ENCODE data around the gene FAM177A1.
"Not testable (repeated sequence)": the region's sequence is repeated elsewhere in the genome, so short reads cannot be mapped to it uniquely, and the experiment has no call there.

FAM177A1 gene

DNA sequence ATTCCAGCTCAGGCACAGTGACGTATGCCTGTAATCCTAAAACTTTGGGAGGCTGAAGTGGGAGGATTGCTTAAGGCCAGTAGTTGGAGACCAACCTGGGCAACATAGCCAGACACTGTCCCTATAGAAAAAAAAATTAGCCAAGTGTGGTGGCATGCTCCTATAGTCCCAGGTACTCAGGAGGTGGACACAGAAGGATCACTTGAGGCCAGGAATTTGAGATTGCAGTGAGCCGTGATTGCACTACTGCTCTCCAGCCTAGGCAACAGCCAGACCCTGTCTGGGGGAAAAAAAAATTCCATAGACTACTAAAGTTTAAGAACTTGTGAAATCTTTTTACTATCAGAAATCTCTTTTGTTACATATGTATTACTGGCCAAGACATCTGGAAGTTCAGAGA is 6.6 kb downstream of the FAM177A1 start:
- no peak overlapping the region for H3K4me3 ChIP-seq (ENCODE audit: control insufficient read depth in 1 of 7, extremely low read depth in 1 of 7, insufficient read depth in 4 of 7, low read depth in 2 of 7, low read length in 6 of 7)
- no peak for DNase-seq
- 100% methylated on average over 1 of the region's 2 CpGs for WGBS (ENCODE audit: insufficient coverage)
- CTCF ChIA-PET = interaction anchor here (1.3 kb wide), 1 partner anchor 13 kb away, joined by 3 read pairs; no protein-coding TSS in a partner anchor
- peaks cover 0 to 4% (median 2%) of the 10 kb centered on the region in 4 experiments for H3K4me1 ChIP-seq (ENCODE audit: control extremely low read depth in 1 of 4, control insufficient read depth in 4 of 4, insufficient read depth in 4 of 4, low read length in 3 of 4)
- H3K36me3 ChIP-seq (ENCODE audit: control insufficient read depth in 4 of 4, insufficient read depth in 4 of 4, low read length in 3 of 4) = peaks cover 0 to 23% (median 2%) of the 10 kb centered on the region in 4 experiments
- H3K27ac ChIP-seq (ENCODE audit: insufficient read depth in 1 of 2, low read depth in 1 of 2, low read length in 2 of 2, poor library complexity in 1 of 2, severe bottlenecking in 2 of 2) = no peak overlapping the region
- H3K27me3 ChIP-seq (replicated peaks in 2 of 5; ENCODE audit: control insufficient read depth in 4 of 5, insufficient read depth in 5 of 5, low read length in 4 of 5) = no peaks in the 10 kb centered on the region
- POLR2A ChIA-PET = no interaction called here
- no peaks in the 10 kb centered on the region for H3K9me3 ChIP-seq (ENCODE audit: control extremely low read depth in 1 of 5, control insufficient read depth in 4 of 5, insufficient read depth in 2 of 5, low read depth in 1 of 5, low read length in 4 of 5)

DNA sequence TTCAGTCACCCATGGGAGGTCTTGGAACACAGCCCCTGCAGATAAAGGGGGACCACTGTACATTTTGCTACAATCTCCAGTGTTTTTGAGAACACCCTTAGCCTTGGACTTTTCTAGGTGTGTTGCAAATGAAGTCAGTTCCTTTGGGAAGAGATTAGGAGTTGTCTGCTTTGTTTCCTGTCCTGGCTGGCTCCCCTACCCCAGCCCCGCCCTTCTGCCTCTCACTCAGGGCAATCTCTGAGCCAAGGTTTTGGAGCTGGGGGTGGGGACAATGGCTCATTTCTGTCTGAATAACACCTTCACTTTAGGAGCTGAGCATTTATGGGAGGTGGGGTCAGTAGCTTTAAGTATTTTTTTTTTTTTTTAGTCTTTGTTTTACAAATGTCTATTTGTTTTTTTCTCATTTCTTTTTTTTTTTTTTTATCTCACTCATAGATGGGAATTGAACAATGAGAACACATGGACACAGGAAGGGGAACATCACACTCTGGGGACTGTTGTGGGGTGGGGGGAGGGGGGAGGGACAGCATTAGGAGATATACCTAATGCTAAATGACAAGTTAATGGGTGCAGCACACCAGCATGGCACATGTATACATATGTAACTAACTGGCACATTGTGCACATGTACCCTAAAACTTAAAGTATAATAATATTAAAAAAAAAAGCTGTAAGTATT is 15.2 kb downstream of the FAM177A1 start:
- CTCF ChIA-PET; H3K27ac ChIP-seq (ENCODE audit: insufficient read depth in 1 of 2, low read depth in 1 of 2, low read length in 2 of 2, poor library complexity in 1 of 2, severe bottlenecking in 2 of 2); H3K27me3 ChIP-seq (replicated peaks in 2 of 5; ENCODE audit: control insufficient read depth in 4 of 5, insufficient read depth in 5 of 5, low read length in 4 of 5); H3K4me3 ChIP-seq (ENCODE audit: control insufficient read depth in 1 of 7, extremely low read depth in 1 of 7, insufficient read depth in 4 of 7, low read depth in 2 of 7, low read length in 6 of 7); H3K9me3 ChIP-seq (ENCODE audit: control extremely low read depth in 1 of 5, control insufficient read depth in 4 of 5, insufficient read depth in 2 of 5, low read depth in 1 of 5, low read length in 4 of 5); DNase-seq; H3K4me1 ChIP-seq (ENCODE audit: control extremely low read depth in 1 of 4, control insufficient read depth in 4 of 4, insufficient read depth in 4 of 4, low read length in 3 of 4); POLR2A ChIA-PET: not testable (repeated sequence)
- WGBS (ENCODE audit: insufficient coverage) = no CpG with 5 or more reads among the region's 1 CpG
- H3K36me3 ChIP-seq (ENCODE audit: control insufficient read depth in 4 of 4, insufficient read depth in 4 of 4, low read length in 3 of 4) = peaks cover 7 to 29% (median 11%) of the 10 kb centered on the region in 4 experiments

DNA sequence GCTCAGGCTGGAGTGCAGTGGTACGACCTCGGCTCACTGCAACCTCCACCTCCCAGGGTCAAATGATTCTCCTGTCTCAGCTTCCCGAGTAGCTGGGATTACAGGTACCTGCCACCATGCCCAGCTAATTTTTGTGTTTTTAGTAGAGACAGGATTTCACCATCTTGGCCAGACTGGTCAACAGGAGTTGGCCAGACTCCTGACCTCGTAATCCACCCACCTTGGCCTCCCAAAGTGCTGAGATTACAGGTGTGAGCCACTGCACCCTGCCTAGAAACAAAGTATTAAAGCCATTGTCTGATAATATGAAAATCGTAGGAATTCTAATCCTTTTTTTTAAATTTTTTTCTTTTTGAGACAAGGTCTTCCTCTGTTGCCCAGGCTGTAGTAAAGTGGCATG is 19.7 kb downstream of the FAM177A1 start:
- H3K27me3 ChIP-seq (replicated peaks in 2 of 5; ENCODE audit: control insufficient read depth in 4 of 5, insufficient read depth in 5 of 5, low read length in 4 of 5); H3K9me3 ChIP-seq (ENCODE audit: control extremely low read depth in 1 of 5, control insufficient read depth in 4 of 5, insufficient read depth in 2 of 5, low read depth in 1 of 5, low read length in 4 of 5); DNase-seq; POLR2A ChIA-PET; H3K4me3 ChIP-seq (ENCODE audit: control insufficient read depth in 1 of 7, extremely low read depth in 1 of 7, insufficient read depth in 4 of 7, low read depth in 2 of 7, low read length in 6 of 7); H3K27ac ChIP-seq (ENCODE audit: insufficient read depth in 1 of 2, low read depth in 1 of 2, low read length in 2 of 2, poor library complexity in 1 of 2, severe bottlenecking in 2 of 2); H3K4me1 ChIP-seq (ENCODE audit: control extremely low read depth in 1 of 4, control insufficient read depth in 4 of 4, insufficient read depth in 4 of 4, low read length in 3 of 4): not testable (repeated sequence)
- CTCF ChIA-PET = interaction anchor here (0.9 kb wide), 1 partner anchor 13 kb away, joined by 3 read pairs; no protein-coding TSS in a partner anchor
- WGBS (ENCODE audit: insufficient coverage) = 100% methylated on average over 4 of the region's 5 CpGs
- H3K36me3 ChIP-seq (ENCODE audit: control insufficient read depth in 4 of 4, insufficient read depth in 4 of 4, low read length in 3 of 4) = peaks cover 8 to 27% (median 16%) of the 10 kb centered on the region in 4 experiments

DNA sequence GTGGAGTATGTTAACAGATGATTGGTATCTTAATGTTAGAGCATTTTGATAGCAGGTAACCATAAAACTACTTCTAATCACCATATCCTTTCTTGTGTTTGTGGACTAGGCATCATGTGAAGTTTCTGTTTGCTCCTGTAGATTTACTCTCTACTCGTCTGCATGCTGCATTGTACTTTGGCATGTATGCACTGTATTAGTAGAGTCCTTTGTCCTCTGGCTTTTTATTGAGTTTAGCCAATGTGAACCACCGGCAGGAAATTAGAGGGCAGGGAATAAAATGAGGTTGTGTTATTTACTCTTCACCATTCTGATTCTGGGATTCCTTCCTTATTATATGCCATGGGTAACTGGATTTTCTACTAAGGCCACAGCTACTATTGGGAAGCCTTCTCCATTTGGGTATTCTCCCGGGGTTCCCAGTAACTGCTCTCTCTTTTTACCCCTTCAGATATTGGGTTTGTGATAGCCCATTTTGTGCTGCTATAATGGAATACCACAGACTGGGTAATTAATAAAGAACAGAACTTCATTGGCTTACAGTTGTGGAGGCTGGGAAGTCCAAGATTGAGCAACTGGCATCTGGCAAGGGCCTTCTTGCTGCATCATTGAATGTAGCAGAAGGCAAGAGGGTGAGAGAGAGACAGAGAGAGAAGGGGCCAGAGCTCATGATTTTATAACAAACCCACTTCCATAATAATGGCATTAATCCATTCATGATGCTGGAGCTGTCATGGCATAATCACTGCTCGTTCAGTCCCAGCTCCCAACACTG is 22.4 kb downstream of the FAM177A1 start:
- Histone ChIP-seq H3K4me3 (ENCODE audit: control insufficient read depth in 1 of 7, extremely low read depth in 1 of 7, insufficient read depth in 4 of 7, low read depth in 2 of 7, low read length in 6 of 7) (no peak overlapping the region), H3K27me3 (replicated peaks in 2 of 5; ENCODE audit: control insufficient read depth in 4 of 5, insufficient read depth in 5 of 5, low read length in 4 of 5) (no peaks in the 10 kb centered on the region), H3K9me3 (ENCODE audit: control extremely low read depth in 1 of 5, control insufficient read depth in 4 of 5, insufficient read depth in 2 of 5, low read depth in 1 of 5, low read length in 4 of 5) (peaks cover 0 to 8% (median 0%) of the 10 kb centered on the region in 5 experiments), H3K27ac (ENCODE audit: insufficient read depth in 1 of 2, low read depth in 1 of 2, low read length in 2 of 2, poor library complexity in 1 of 2, severe bottlenecking in 2 of 2) (no peak overlapping the region), H3K36me3 (ENCODE audit: control insufficient read depth in 4 of 4, insufficient read depth in 4 of 4, low read length in 3 of 4) (peaks cover 11 to 36% (median 16%) of the 10 kb centered on the region in 4 experiments), H3K4me1 (ENCODE audit: control extremely low read depth in 1 of 4, control insufficient read depth in 4 of 4, insufficient read depth in 4 of 4, low read length in 3 of 4) (no peaks in the 10 kb centered on the region)
- no peak for DNase-seq
- ChIA-PET CTCF (no interaction called here), POLR2A (interaction anchor here (0.9 kb wide), 1 partner anchor 54 kb away, joined by 3 read pairs; the partner anchor contains the start of genes PPP2R3C and PRORP)
- WGBS (ENCODE audit: insufficient coverage) = 100% methylated on average over 2 of the region's 4 CpGs

DNA sequence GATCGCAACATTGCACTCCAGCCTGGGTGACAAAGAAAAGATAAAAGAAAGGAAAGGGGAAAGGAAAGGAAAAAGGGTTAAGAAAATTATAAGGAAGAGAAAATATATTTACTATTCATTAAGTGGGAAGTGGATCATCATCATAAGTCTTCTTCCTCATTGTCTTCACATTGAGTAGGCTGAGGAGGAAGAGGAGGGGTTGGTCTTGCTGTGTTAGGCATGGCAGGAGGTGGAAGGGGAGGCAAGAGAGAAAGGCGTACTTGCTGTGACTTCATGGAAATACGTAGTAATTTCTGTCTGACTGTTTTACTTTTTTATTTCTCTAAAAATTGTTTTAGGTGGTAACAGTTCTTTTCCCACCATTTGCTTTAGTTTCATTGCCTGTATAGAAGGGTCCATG is 26.2 kb downstream of the FAM177A1 start:
- no peaks in the 10 kb centered on the region for H3K4me1 ChIP-seq (ENCODE audit: control extremely low read depth in 1 of 4, control insufficient read depth in 4 of 4, insufficient read depth in 4 of 4, low read length in 3 of 4)
- no peaks in the 10 kb centered on the region for H3K27me3 ChIP-seq (replicated peaks in 2 of 5; ENCODE audit: control insufficient read depth in 4 of 5, insufficient read depth in 5 of 5, low read length in 4 of 5)
- ChIA-PET CTCF (no interaction called here), POLR2A (no interaction called here)
- no peak for DNase-seq
- WGBS (ENCODE audit: insufficient coverage) = 100% methylated on average over 1 of the region's 3 CpGs
- no peak overlapping the region for H3K4me3 ChIP-seq (ENCODE audit: control insufficient read depth in 1 of 7, extremely low read depth in 1 of 7, insufficient read depth in 4 of 7, low read depth in 2 of 7, low read length in 6 of 7)
- H3K27ac ChIP-seq (ENCODE audit: insufficient read depth in 1 of 2, low read depth in 1 of 2, low read length in 2 of 2, poor library complexity in 1 of 2, severe bottlenecking in 2 of 2) = no peak overlapping the region
- H3K9me3 ChIP-seq (ENCODE audit: control extremely low read depth in 1 of 5, control insufficient read depth in 4 of 5, insufficient read depth in 2 of 5, low read depth in 1 of 5, low read length in 4 of 5) = peaks cover 0 to 12% (median 0%) of the 10 kb centered on the region in 5 experiments
- peaks cover 11 to 43% (median 16%) of the 10 kb centered on the region in 4 experiments for H3K36me3 ChIP-seq (ENCODE audit: control insufficient read depth in 4 of 4, insufficient read depth in 4 of 4, low read length in 3 of 4)

DNA sequence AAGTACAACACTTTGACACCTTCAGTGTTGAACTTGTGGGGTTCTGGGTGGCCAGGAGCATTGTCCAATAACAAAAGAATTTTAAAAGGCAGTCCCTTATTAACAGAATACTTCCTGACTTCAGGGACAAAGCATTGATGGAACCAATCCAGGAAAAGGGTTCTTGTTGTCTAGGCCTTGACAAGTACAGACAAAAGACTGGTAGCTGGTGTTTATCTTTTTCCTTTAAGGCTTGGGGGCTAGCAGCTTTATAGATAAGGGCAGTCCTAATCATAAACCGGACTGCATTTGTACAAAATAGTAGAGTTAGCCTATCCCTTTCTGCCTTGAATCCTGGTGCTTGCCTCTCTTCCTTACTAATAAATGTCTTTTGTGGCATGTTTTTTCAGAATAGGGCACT is 27.4 kb downstream of the FAM177A1 start:
- peaks cover 7 to 35% (median 12%) of the 10 kb centered on the region in 4 experiments for H3K36me3 ChIP-seq (ENCODE audit: control insufficient read depth in 4 of 4, insufficient read depth in 4 of 4, low read length in 3 of 4)
- no peak overlapping the region for H3K27ac ChIP-seq (ENCODE audit: insufficient read depth in 1 of 2, low read depth in 1 of 2, low read length in 2 of 2, poor library complexity in 1 of 2, severe bottlenecking in 2 of 2)
- DNase-seq = no peak
- H3K4me3 ChIP-seq (ENCODE audit: control insufficient read depth in 1 of 7, extremely low read depth in 1 of 7, insufficient read depth in 4 of 7, low read depth in 2 of 7, low read length in 6 of 7) = no peak overlapping the region
- H3K9me3 ChIP-seq (ENCODE audit: control extremely low read depth in 1 of 5, control insufficient read depth in 4 of 5, insufficient read depth in 2 of 5, low read depth in 1 of 5, low read length in 4 of 5) = peaks cover 0 to 8% (median 0%) of the 10 kb centered on the region in 5 experiments
- H3K27me3 ChIP-seq (replicated peaks in 2 of 5; ENCODE audit: control insufficient read depth in 4 of 5, insufficient read depth in 5 of 5, low read length in 4 of 5) = no peaks in the 10 kb centered on the region
- CTCF ChIA-PET = interaction anchor here (1.3 kb wide), 1 partner anchor 32 kb away, joined by 3 read pairs; no protein-coding TSS in a partner anchor
- no peaks in the 10 kb centered on the region for H3K4me1 ChIP-seq (ENCODE audit: control extremely low read depth in 1 of 4, control insufficient read depth in 4 of 4, insufficient read depth in 4 of 4, low read length in 3 of 4)
- POLR2A ChIA-PET = no interaction called here
- no CpG with 5 or more reads among the region's 1 CpG for WGBS (ENCODE audit: insufficient coverage)

DNA sequence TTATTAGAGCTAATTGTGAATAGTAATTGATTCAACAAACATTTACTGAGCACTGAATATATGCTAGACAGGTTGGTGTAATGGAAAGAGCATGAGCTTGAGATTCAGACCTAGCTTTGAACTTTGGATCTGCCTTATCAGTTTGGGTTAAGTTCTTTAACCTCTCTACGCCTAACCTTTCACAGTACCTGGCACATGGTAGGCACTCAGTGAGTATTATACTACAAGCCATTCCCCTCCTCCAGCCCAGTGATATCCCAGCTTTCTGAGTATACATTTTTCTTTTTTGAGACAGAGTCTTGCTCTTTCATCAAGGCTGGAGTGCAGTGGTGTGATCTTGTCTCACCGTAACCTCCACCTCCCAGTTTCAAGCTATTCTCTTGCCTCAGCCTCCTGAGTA is 32.0 kb downstream of the FAM177A1 start:
- Histone ChIP-seq H3K36me3 (ENCODE audit: control insufficient read depth in 4 of 4, insufficient read depth in 4 of 4, low read length in 3 of 4) (peaks cover under 1 to 34% (median 12%) of the 10 kb centered on the region in 4 experiments), H3K27me3 (replicated peaks in 2 of 5; ENCODE audit: control insufficient read depth in 4 of 5, insufficient read depth in 5 of 5, low read length in 4 of 5) (no peaks in the 10 kb centered on the region), H3K9me3 (ENCODE audit: control extremely low read depth in 1 of 5, control insufficient read depth in 4 of 5, insufficient read depth in 2 of 5, low read depth in 1 of 5, low read length in 4 of 5) (peaks cover 0 to 8% (median 0%) of the 10 kb centered on the region in 5 experiments), H3K4me3 (ENCODE audit: control insufficient read depth in 1 of 7, extremely low read depth in 1 of 7, insufficient read depth in 4 of 7, low read depth in 2 of 7, low read length in 6 of 7) (no peak overlapping the region), H3K4me1 (ENCODE audit: control extremely low read depth in 1 of 4, control insufficient read depth in 4 of 4, insufficient read depth in 4 of 4, low read length in 3 of 4) (no peaks in the 10 kb centered on the region), H3K27ac (ENCODE audit: insufficient read depth in 1 of 2, low read depth in 1 of 2, low read length in 2 of 2, poor library complexity in 1 of 2, severe bottlenecking in 2 of 2) (no peak overlapping the region)
- ChIA-PET POLR2A (no interaction called here), CTCF (interaction anchor here (1.3 kb wide), 1 partner anchor 15 kb away, joined by 3 read pairs; no protein-coding TSS in a partner anchor)
- no CpG with 5 or more reads among the region's 2 CpGs for WGBS (ENCODE audit: insufficient coverage)
- DNase-seq = no peak
